GM20431 (cell line): Measurements from ENCODE around the gene RPS4Y1.
"Not testable (repeated sequence)": the region's sequence is repeated elsewhere in the genome, so short reads cannot be mapped to it uniquely, and the experiment has no call there.

Source experiments
- in situ Hi-C: fragments of 300-500 bp; cut with MseI, MboI; formaldehyde crosslinking; loops from one replicate; pipeline ENCODE4 v1.15.0; 2020; ENCODE audit warnings: low sequenced_read_pairs; ENCODE audit not compliant: unreplicated experiment

The RPS4Y1 gene

GRCh38 chrY:2841471-2841893, at the start of gene RPS4Y1:
TSS of gene RPS4Y1 (plus strand) at chrY:2841602. CDS start at chrY:2841625, 23 bp downstream.
- in situ Hi-C loops = no loop called here

GRCh38 chrY:2796977-2797523, 44.4 kb upstream of the RPS4Y1 start:
- in situ Hi-C loops = no loop called here

- in situ Hi-C loops = no loop called here
These were observed 43.4 kb upstream of the RPS4Y1 start for GRCh38 chrY:2797991-2798390.

- in situ Hi-C loops = no loop called here
These were observed 41.2 kb upstream of the RPS4Y1 start for GRCh38 chrY:2800246-2800645.

GRCh38 chrY:2817146-2817896, 24.1 kb upstream of the RPS4Y1 start:
- in situ Hi-C loops = not testable (repeated sequence)

- in situ Hi-C loops = no loop called here
These were observed 16.9 kb upstream of the RPS4Y1 start for GRCh38 chrY:2824471-2824870.

GRCh38 chrY:2828497-2828896, 12.9 kb upstream of the RPS4Y1 start:
- in situ Hi-C loops = no loop called here

- in situ Hi-C loops = no loop called here
These were observed 6.2 kb upstream of the RPS4Y1 start for GRCh38 chrY:2835230-2835629.

- in situ Hi-C loops = no loop called here
These were observed 4.3 kb upstream of the RPS4Y1 start for GRCh38 chrY:2837078-2837477.

- in situ Hi-C loops = no loop called here
These were observed 3.5 kb upstream of the RPS4Y1 start for GRCh38 chrY:2837932-2838331.

- in situ Hi-C loops = no loop called here
These were observed 5.4 kb downstream of the RPS4Y1 start for GRCh38 chrY:2846791-2847190.

- in situ Hi-C loops = no loop called here
These were observed 7.0 kb downstream of the RPS4Y1 start for GRCh38 chrY:2848384-2848783.

- in situ Hi-C loops = no loop called here
These were observed 8.0 kb downstream of the RPS4Y1 start for GRCh38 chrY:2849368-2849767.

- in situ Hi-C loops = no loop called here
These were observed 12.9 kb downstream of the RPS4Y1 start for GRCh38 chrY:2854145-2854774.

GRCh38 chrY:2857068-2857467, 15.7 kb downstream of the RPS4Y1 start:
- in situ Hi-C loops = no loop called here

- in situ Hi-C loops = no loop called here
These were observed 16.3 kb downstream of the RPS4Y1 start for GRCh38 chrY:2857686-2858085.

- in situ Hi-C loops = no loop called here
These were observed 18.4 kb downstream of the RPS4Y1 start for GRCh38 chrY:2859782-2860181.

GRCh38 chrY:2860511-2860910, 19.1 kb downstream of the RPS4Y1 start:
- in situ Hi-C loops = no loop called here

GRCh38 chrY:2866581-2866980, 25.2 kb downstream of the RPS4Y1 start:
- in situ Hi-C loops = no loop called here

GRCh38 chrY:2867469-2867868, 26.1 kb downstream of the RPS4Y1 start:
- in situ Hi-C loops = no loop called here

GRCh38 chrY:2868035-2868607, 26.7 kb downstream of the RPS4Y1 start:
- in situ Hi-C loops = no loop called here
